ENCODE results near the gene C1R.

- no peak for TF ChIP-seq SPI1 (IDR thresholded peaks at IDR 0.05; ENCODE audit: low read depth, low read length)
- no peak for TF ChIP-seq TAF1 (IDR thresholded peaks at IDR 0.05; ENCODE audit: low read depth, low read length)
Observed at GRCh38 chr12:7060353-7060954, 31.8 kb downstream of the C1R start, which contains the start of gene C1S.
